KOPT-K1 (cell line): Measurements from ENCODE around the gene FAM229B.

Experiments
- H3K27ac ChIP-seq: fragments of 200-600 bp; sonication (generic); 2 replicates; pipeline ENCODE4 v1.5.1; 2016; ENCODE audit warnings: antibody characterized with exemption, mild to moderate bottlenecking, low read depth, low read length; ENCODE audit not compliant: poor library complexity, severe bottlenecking
- H3K36me3 ChIP-seq: fragments of 200-600 bp; sonication (generic); 2 replicates; pipeline ENCODE4 v1.5.1; 2017; ENCODE audit warnings: antibody characterized with exemption, mild to moderate bottlenecking, low read length, moderate library complexity; ENCODE audit not compliant: insufficient read depth
- H3K9me3 ChIP-seq: fragments of 200-600 bp; sonication (generic); 2 replicates; pipeline ENCODE4 v1.5.1; 2017; ENCODE audit warnings: antibody characterized with exemption, low read length, mild to moderate bottlenecking; ENCODE audit not compliant: insufficient read depth, poor library complexity, severe bottlenecking

Gene FAM229B

DNA sequence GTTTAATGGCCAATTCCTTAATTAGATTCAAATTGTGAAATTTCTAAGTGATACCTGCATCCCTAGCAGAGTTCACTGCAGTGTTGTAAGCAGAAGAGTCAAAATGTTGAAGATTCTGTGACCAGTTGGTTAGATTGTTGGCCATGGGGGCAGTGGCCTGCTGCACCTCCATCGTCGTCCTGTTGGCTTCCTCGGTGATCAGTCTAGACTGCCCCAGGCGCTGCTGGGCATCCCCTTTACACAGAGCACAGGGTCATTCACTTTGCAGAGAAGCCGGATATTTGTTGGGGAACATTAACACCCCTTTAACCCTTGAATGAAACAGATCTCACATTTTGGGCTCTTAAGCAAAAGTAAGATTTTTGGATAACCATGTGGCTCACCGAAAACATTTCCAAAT is 60.7 kb downstream of the FAM229B start:
- Histone ChIP-seq H3K9me3 (no peaks in the 10 kb centered on the region), H3K27ac (no peak overlapping the region), H3K36me3 (no peaks in the 10 kb centered on the region)

DNA sequence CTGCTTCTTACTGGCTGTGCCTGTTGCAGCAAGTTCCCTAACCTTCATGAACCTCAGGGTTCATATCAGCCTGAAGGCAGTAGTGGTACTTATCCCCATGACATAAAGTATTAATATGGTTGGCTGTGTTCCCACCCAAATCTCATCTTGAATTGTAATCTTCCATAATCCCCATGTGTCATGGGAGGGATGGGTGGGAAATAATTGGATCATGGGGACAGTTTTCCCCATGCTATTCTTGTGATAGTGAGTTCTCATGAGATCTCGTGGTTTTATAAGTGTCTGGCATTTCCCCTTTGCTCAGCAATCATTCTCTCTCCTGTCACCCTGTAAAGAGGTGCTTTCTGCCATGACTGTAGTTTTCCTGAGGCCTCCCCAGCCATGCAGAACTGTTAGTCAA is 61.8 kb downstream of the FAM229B start:
- Histone ChIP-seq H3K36me3 (no peaks in the 10 kb centered on the region), H3K9me3 (no peaks in the 10 kb centered on the region), H3K27ac (no peak overlapping the region)

DNA sequence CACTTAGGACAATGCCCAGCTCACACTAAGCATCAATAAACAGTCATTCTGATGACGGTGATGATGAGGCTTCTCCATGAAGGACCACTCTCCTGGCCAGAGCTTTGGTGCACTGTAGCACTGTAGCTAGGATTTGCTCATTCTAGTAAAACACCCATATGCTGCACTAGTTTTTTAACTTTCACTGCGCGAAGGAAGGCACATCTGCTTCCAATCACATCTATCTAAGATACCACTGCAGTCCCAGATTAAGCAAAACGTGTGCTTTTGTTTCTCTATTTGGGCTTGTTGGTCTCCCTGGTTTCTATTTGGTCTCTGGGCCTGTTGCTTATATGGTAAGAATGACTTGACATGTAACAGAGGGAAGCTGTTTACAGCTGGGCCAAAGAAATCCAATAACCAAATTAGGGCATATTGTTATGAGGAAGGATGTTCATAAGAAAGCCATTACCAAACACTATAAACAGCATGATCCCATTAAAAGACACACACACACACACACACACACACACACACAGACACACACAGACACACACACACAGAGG is 62.4 kb downstream of the FAM229B start:
- Histone ChIP-seq H3K9me3 (no peaks in the 10 kb centered on the region), H3K27ac (no peak overlapping the region), H3K36me3 (no peaks in the 10 kb centered on the region)

DNA sequence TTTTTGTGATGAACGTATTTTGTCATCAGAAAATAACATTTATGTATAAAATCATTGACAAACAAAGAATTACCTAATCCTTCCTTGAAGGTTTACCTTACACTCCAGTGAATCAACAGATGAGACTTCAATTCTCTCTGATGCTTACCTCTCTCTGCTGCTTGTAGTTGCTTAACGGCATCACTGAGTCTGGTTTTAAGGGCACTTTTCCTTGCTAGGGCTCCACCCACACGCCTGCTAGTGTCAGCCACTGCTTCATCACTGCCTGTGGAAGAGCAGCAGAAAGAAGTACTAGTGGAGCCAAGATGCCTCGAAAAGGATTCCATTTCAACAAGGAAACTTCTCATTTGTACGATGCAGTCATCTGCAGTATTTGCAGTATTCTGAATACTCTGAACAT is 63.0 kb downstream of the FAM229B start:
- Histone ChIP-seq H3K36me3 (no peaks in the 10 kb centered on the region), H3K9me3 (no peaks in the 10 kb centered on the region), H3K27ac (no peak overlapping the region)
